GM06990 (cell line): ENCODE data around the gene SDHAF2.
"Not testable (repeated sequence)": the region's sequence is repeated elsewhere in the genome, so short reads cannot be mapped to it uniquely, and the experiment has no call there.

Experiments used
- DNase-seq: peaks from one replicate; pipeline ENCODE4 v3.0.0-alpha.2; 2011; ENCODE audit not compliant: insufficient read length; ENCODE audit errors: extremely low read depth
- H3K27me3 ChIP-seq: replicated peaks from 2 replicates; pipeline ENCODE4 v1.6.0; 2011; ENCODE audit warnings: low read length; ENCODE audit not compliant: control insufficient read depth, insufficient read depth
- H3K36me3 ChIP-seq: 2 replicates; pipeline ENCODE4 v1.5.1; 2011; ENCODE audit warnings: low read length; ENCODE audit not compliant: control insufficient read depth, insufficient read depth
- H3K4me3 ChIP-seq: replicated peaks from 2 replicates; pipeline ENCODE4 v1.5.1; 2011; ENCODE audit warnings: low read depth, mild to moderate bottlenecking, control low read depth, low read length
- CTCF ChIP-seq: IDR thresholded peaks from 2 replicates; pipeline ENCODE4 v1.5.1; 2011; ENCODE audit warnings: low read length, control low read depth, mild to moderate bottlenecking, inconsistent platforms; ENCODE audit not compliant: insufficient read depth, poor library complexity, severe bottlenecking

Gene SDHAF2

DNA sequence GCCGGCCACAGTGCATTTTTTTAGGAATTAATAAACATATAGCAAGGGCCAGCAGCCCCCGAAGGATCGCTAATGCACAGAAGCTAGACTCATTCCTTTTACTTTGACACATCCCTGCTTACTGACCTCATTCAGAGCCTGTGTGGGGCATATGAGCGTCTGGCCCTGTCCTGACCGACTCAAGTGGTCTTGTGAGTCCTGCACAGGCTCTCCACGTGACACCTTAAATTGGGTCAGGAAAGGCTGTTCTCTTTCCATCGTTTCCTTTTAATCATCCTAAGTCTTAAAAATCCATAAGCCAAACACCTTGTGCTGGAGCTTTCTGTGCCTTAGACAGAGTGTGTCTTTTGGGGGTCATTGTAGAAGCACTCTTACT lies 18.6 kb downstream of the SDHAF2 start:
- Histone ChIP-seq H3K27me3 (no peaks in the 10 kb centered on the region), H3K36me3 (peaks cover 32% of the 10 kb centered on the region), H3K4me3 (no peak overlapping the region)
- no peak for DNase-seq
- TF ChIP-seq CTCF, result no peak

DNA sequence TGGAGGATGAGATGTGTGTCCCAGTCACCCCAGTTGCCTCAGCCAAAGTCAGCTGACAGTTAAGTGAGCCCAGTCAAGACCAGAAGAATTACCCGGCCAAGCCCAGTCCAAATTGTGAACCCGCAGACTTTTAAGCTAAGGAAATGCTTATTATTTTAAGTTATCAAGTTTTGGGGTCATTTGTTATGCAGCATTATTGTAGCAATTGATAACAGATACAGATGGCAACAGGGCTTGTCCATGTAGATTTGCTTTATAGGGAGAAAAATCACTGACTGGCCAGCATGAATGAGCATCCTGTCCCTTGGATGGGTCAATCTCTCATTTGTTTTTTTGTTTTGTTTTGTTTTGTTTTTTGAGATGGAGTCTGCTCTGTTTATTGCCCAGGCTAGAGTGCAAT lies 22.9 kb downstream of the SDHAF2 start:
- peaks cover 13% of the 10 kb centered on the region for H3K36me3 ChIP-seq
- DNase-seq, result no peak
- no peak for TF ChIP-seq CTCF
- no peaks in the 10 kb centered on the region for H3K27me3 ChIP-seq
- no peak overlapping the region for H3K4me3 ChIP-seq

GRCh38 chr11:61453695-61454094 lies 23.8 kb downstream of the SDHAF2 start:
- Histone ChIP-seq H3K27me3 (no peaks in the 10 kb centered on the region), H3K4me3 (no peak overlapping the region), H3K36me3 (peaks cover 8% of the 10 kb centered on the region)
- no peak for DNase-seq
- TF ChIP-seq CTCF, result no peak

DNA sequence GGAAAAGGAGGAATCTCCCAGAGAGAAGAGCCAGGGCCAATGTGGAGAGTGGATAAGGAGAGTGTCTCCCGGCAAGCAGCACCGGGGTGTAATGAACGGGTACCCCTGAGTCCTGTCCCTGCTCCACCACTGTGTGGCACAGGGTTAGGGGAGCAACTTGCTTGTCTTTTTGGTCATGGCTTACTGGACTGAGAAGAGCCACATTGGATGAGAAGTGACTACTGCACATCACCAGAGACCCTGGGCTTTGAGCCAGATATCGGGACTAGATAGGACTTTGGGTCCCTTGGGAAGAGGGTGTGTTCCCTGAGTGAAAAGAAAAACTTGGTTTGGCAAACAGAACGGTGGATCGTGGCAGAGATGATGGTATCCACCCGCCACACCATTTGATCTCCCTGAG lies 24.6 kb downstream of the SDHAF2 start:
- DNase-seq, result no peak
- no peak for TF ChIP-seq CTCF
- Histone ChIP-seq H3K36me3 (peaks cover 6% of the 10 kb centered on the region), H3K4me3 (no peak overlapping the region), H3K27me3 (no peaks in the 10 kb centered on the region)

GRCh38 chr11:61460474-61460881 lies 30.6 kb downstream of the SDHAF2 start:
- DNase-seq, result no peak
- Histone ChIP-seq H3K4me3 (no peak overlapping the region), H3K27me3 (no peaks in the 10 kb centered on the region), H3K36me3 (no peaks in the 10 kb centered on the region; the same call in 1 of the 2 replicates)
- no peak for TF ChIP-seq CTCF

GRCh38 chr11:61460986-61461385 lies 31.1 kb downstream of the SDHAF2 start:
- Histone ChIP-seq H3K36me3 (no peaks in the 10 kb centered on the region; the same call in 1 of the 2 replicates), H3K27me3 (no peaks in the 10 kb centered on the region), H3K4me3 (no peak overlapping the region)
- DNase-seq, result no peak
- no peak for TF ChIP-seq CTCF

GRCh38 chr11:61467602-61468001 lies 37.7 kb downstream of the SDHAF2 start:
- not testable (repeated sequence) for H3K36me3 ChIP-seq, H3K27me3 ChIP-seq, H3K4me3 ChIP-seq, DNase-seq
